ENCODE data around the gene CHRNA5. TPM values are rescaled to one million over a fixed set of nuclear protein-coding genes. Genes with fewer than 3 reads are reported as not detected.

CHRNA5 gene
- total RNA-seq, 2 donors from 2014 or later, result 1.9 to 2.0 TPM

GRCh38 chr15:78618064-78618463 is 52.7 kb downstream of the CHRNA5 start:
- no peak for TF ChIP-seq CTCF (IDR thresholded peaks at IDR 0.05)
- no peak for TF ChIP-seq POLR2A (IDR thresholded peaks at IDR 0.05)
- TF ChIP-seq POLR2AphosphoS5 (IDR thresholded peaks at IDR 0.05), result no peak
- H3K4me1 ChIP-seq (replicated peaks), result no peaks in the 10 kb centered on the region
- intact Hi-C loops (cut with DNase I), result loop anchor here (1.0 kb wide), 1 partner anchor 133 kb away; no protein-coding TSS in a partner anchor
- 87% methylated on average over 8 of the region's 8 CpGs for WGBS
- H3K36me3 ChIP-seq, result no peaks in the 10 kb centered on the region
- no peak overlapping the region for H3K4me3 ChIP-seq
- peaks cover 2% of the 10 kb centered on the region for H3K27me3 ChIP-seq (replicated peaks; ENCODE audit: insufficient read depth)
- DNase-seq (ENCODE audit: low spot score), result no peak
- H3K9me3 ChIP-seq, result no peaks in the 10 kb centered on the region
- H3K27ac ChIP-seq, result no peak overlapping the region

- H3K36me3 ChIP-seq, result no peaks in the 10 kb centered on the region
- no peaks in the 10 kb centered on the region for H3K9me3 ChIP-seq
- no peaks in the 10 kb centered on the region for H3K4me1 ChIP-seq (replicated peaks)
- H3K27me3 ChIP-seq (replicated peaks; ENCODE audit: insufficient read depth), result peaks cover 2% of the 10 kb centered on the region
- H3K4me3 ChIP-seq, result no peak overlapping the region
- H3K27ac ChIP-seq, result no peak overlapping the region
- TF ChIP-seq POLR2A (IDR thresholded peaks at IDR 0.05) (no peak), CTCF (IDR thresholded peaks at IDR 0.05) (peak; percentile 79 to 87 (median 82))
- peak; percentile 85 for DNase-seq (ENCODE audit: low spot score)
- 31% methylated on average over 8 of the region's 8 CpGs for WGBS
- intact Hi-C loops (cut with DNase I), result loop anchor here (1.0 kb wide), 1 partner anchor 133 kb away; no protein-coding TSS in a partner anchor
Observed at GRCh38 chr15:78618490-78618934, 53.2 kb downstream of the CHRNA5 start.

- Histone ChIP-seq H3K36me3 (no peaks in the 10 kb centered on the region), H3K4me3 (no peak overlapping the region), H3K27me3 (replicated peaks; ENCODE audit: insufficient read depth) (peaks cover 2% of the 10 kb centered on the region), H3K27ac (no peak overlapping the region), H3K9me3 (no peaks in the 10 kb centered on the region), H3K4me1 (replicated peaks) (no peaks in the 10 kb centered on the region)
- TF ChIP-seq POLR2AphosphoS5 (IDR thresholded peaks at IDR 0.05) (no peak), POLR2A (IDR thresholded peaks at IDR 0.05) (no peak), CTCF (IDR thresholded peaks at IDR 0.05) (no peak)
- intact Hi-C loops (cut with DNase I), result no loop called here
- no peak for DNase-seq (ENCODE audit: low spot score)
- WGBS, result 63% methylated on average over 20 of the region's 20 CpGs
Observed at GRCh38 chr15:78619022-78619950, 54.0 kb downstream of the CHRNA5 start.

GRCh38 chr15:78620021-78620526 is 54.8 kb downstream of the CHRNA5 start:
- no peaks in the 10 kb centered on the region for H3K9me3 ChIP-seq
- intact Hi-C loops (cut with DNase I), result loop anchor here (1.0 kb wide), 1 partner anchor 89 kb away; no protein-coding TSS in a partner anchor
- H3K4me1 ChIP-seq (replicated peaks), result no peaks in the 10 kb centered on the region
- H3K4me3 ChIP-seq, result peak overlapping the region; percentile 25 to 30
- WGBS, result 2% methylated on average over 37 of the region's 41 CpGs
- no peak for TF ChIP-seq CTCF (IDR thresholded peaks at IDR 0.05)
- peaks cover 2% of the 10 kb centered on the region for H3K27me3 ChIP-seq (replicated peaks; ENCODE audit: insufficient read depth)
- DNase-seq (ENCODE audit: low spot score), result no peak
- H3K36me3 ChIP-seq, result no peaks in the 10 kb centered on the region
- H3K27ac ChIP-seq, result no peak overlapping the region
